Endothelial cell of umbilical vein (primary cell): ENCODE data around the gene SPACA6. TPM values are rescaled to one million over a fixed set of nuclear protein-coding genes. Genes with fewer than 3 reads are reported as not detected.

ENCODE experiments used
- BruUV-seq: library from RNA; stranded (reverse); fragments of 400-500 nt; replicated peaks from 2 replicates; lab custom pipeline; 2021; lab: Mats Ljungman, UMichigan
- CTCF ChIA-PET: fragments of 300-600, 350-600 bp; sonication (Branson Sonifier 250); formaldehyde crosslinking; loops from one replicate; lab custom pipeline; 2021; ENCODE audit warnings: antibody characterized with exemption, inconsistent platforms; lab: Charles Lee
- POLR2A ChIA-PET: fragments of 300-600, 350-600 bp; sonication (Branson Sonifier 250); formaldehyde crosslinking; loops from one replicate; lab custom pipeline; 2021; ENCODE audit warnings: antibody characterized with exemption, inconsistent platforms; lab: Charles Lee
- DNase-seq: peaks from one replicate; pipeline ENCODE4 v3.0.0-alpha.2; 2011; ENCODE audit warnings: low read depth, low spot score
- FAIRE-seq: peaks from 2 replicates; lab custom pipeline; 2011; peaks lifted over from hg19 to GRCh38; lab: Jason Lieb, UNC
- H2AFZ ChIP-seq: 2 replicates; pipeline ENCODE4 v1.6.0; 2012; ENCODE audit warnings: low read depth, low read length, control low read depth, inconsistent platforms
- H3K27ac ChIP-seq: 2 replicates; pipeline ENCODE4 v1.5.1; 2011; ENCODE audit warnings: low read depth, mild to moderate bottlenecking, control low read depth, low read length, moderate library complexity; ENCODE audit not compliant: insufficient read depth
- H3K27me3 ChIP-seq, 2 experiments: 2 replicates each; pipeline versions ENCODE4 v1.6.0 to v1.6.1; 2011; ENCODE audit warnings: low read length in 2 of 2, mixed read lengths in 1 of 2; ENCODE audit not compliant: control insufficient read depth in 2 of 2, insufficient read depth in 2 of 2
- H3K36me3 ChIP-seq, 2 experiments: 2 replicates in 1 of 2; 3 replicates in 1 of 2; pipeline ENCODE4 v1.5.1; 2011; ENCODE audit warnings: low read length in 2 of 2, mild to moderate bottlenecking in 1 of 2, moderate library complexity in 1 of 2; ENCODE audit not compliant: control insufficient read depth in 2 of 2, insufficient read depth in 2 of 2; ENCODE audit errors: extremely low read depth in 1 of 2
- H3K4me1 ChIP-seq: 3 replicates; pipeline ENCODE4 v1.5.1; 2011; ENCODE audit warnings: mild to moderate bottlenecking, low read length; ENCODE audit not compliant: control insufficient read depth, insufficient read depth; ENCODE audit errors: extremely low read depth
- H3K4me2 ChIP-seq: 2 replicates; pipeline ENCODE4 v1.6.1; 2011; ENCODE audit warnings: low read length, control low read depth, mixed read lengths; ENCODE audit not compliant: insufficient read depth
- H3K4me3 ChIP-seq, 3 experiments: fragments of 200-600 bp in 1 of 3; sonication (generic), shearing (Covaris generic) in 1 of 3; replicated peaks in 1 of 3; 2 replicates each; pipeline ENCODE4 v1.5.1; 2011 to 2016; ENCODE audit warnings: control low read depth in 3 of 3, low read length in 3 of 3, mild to moderate bottlenecking in 2 of 3, inconsistent platforms in 1 of 3, low read depth in 1 of 3, moderate library complexity in 1 of 3; ENCODE audit not compliant: insufficient read depth in 1 of 3
- H3K79me2 ChIP-seq: 2 replicates; pipeline ENCODE4 v1.6.0; 2012; ENCODE audit warnings: low read length, inconsistent platforms; ENCODE audit not compliant: control insufficient read depth, insufficient read depth
- H3K9ac ChIP-seq: replicated peaks from 2 replicates; pipeline ENCODE3; 2011; ENCODE audit warnings: low read length, control low read depth; ENCODE audit not compliant: insufficient read depth; ENCODE audit errors: extremely low read depth
- H3K9me1 ChIP-seq: replicated peaks from 3 replicates; pipeline ENCODE4 v1.6.0; 2011; ENCODE audit warnings: mild to moderate bottlenecking, low read length; ENCODE audit not compliant: control insufficient read depth, insufficient read depth; ENCODE audit errors: extremely low read depth
- H3K9me3 ChIP-seq: replicated peaks from 2 replicates; pipeline ENCODE4 v1.5.1; 2012; ENCODE audit warnings: low read length, inconsistent platforms; ENCODE audit not compliant: control insufficient read depth, insufficient read depth
- H4K20me1 ChIP-seq: replicated peaks from 2 replicates; pipeline ENCODE3; 2011; ENCODE audit warnings: mild to moderate bottlenecking, low read length; ENCODE audit not compliant: control insufficient read depth, insufficient read depth; ENCODE audit errors: extremely low read depth
- EZH2 ChIP-seq: IDR thresholded peaks from 2 replicates; pipeline ENCODE4 v1.6.1; 2012; ENCODE audit warnings: borderline replicate concordance, low read depth, mild to moderate bottlenecking, moderate library complexity, low read length, inconsistent platforms; ENCODE audit not compliant: severe bottlenecking
- FOS ChIP-seq: IDR thresholded peaks from 2 replicates; pipeline ENCODE4 v1.6.1; 2011; ENCODE audit warnings: mild to moderate bottlenecking, low read length, moderate library complexity, borderline replicate concordance; ENCODE audit not compliant: insufficient read depth
- GATA2 ChIP-seq: IDR thresholded peaks from 2 replicates; pipeline ENCODE4 v1.7.0; 2011; ENCODE audit warnings: low read depth, mild to moderate bottlenecking, moderate library complexity, mixed read lengths, low read length; ENCODE audit not compliant: insufficient read length, insufficient read depth
- JUN ChIP-seq: IDR thresholded peaks from 2 replicates; pipeline ENCODE4 v1.6.1; 2011; ENCODE audit warnings: borderline replicate concordance, low read depth; ENCODE audit not compliant: insufficient read length, insufficient read depth
- MYC ChIP-seq: IDR thresholded peaks from one replicate; pipeline ENCODE4 v1.6.1; 2011; ENCODE audit warnings: mild to moderate bottlenecking, low read depth, low read length
- POLR2A ChIP-seq: IDR thresholded peaks from 2 replicates; pipeline ENCODE4 v1.6.1; 2012; ENCODE audit warnings: low read depth, mild to moderate bottlenecking, control low read depth, low read length
- POLR2AphosphoS5 ChIP-seq: IDR thresholded peaks from 2 replicates; pipeline ENCODE4 v1.6.1; 2012; ENCODE audit warnings: low read depth, mild to moderate bottlenecking, control low read depth, low read length, moderate library complexity; ENCODE audit not compliant: insufficient read depth
- dilution Hi-C: fragments of 300-500 bp; cut with MboI; formaldehyde crosslinking; loops from one replicate; pipeline ENCODE4 v1.15.0; 2019; ENCODE audit warnings: low sequenced_read_pairs; ENCODE audit not compliant: extremely low pct_ligation_motif_present
- intact Hi-C: fragments of 100-400 bp; cut with micrococcal nuclease; formaldehyde crosslinking; loops from one replicate; pipeline ENCODE4 v1.10.0; 2022
- polyA plus RNA-seq, 4 experiments: library from polyadenylated mRNA; depleted of rRNA in 3 of 4; stranded (reverse) in 3 of 4; unstranded in 1 of 4; fragments of >200 nt; gene quantifications; 2 replicates each; pipeline versions ENCODE4 v1.2.1 to v1.2.3, GENCODE V29; 2011 to 2012; ENCODE audit warnings: missing spikeins in 1 of 4
- total RNA-seq: library from RNA; stranded (reverse); gene quantifications from 2 replicates; pipeline ENCODE4 v1.2.3, GENCODE V29; 2021
- TF ChIP-seq, protein P1 (sequence below): IDR thresholded peaks from 2 replicates; pipeline ENCODE4 v1.6.1; 2011; ENCODE audit not compliant: insufficient read depth, insufficient read length
- TF ChIP-seq, protein P2 (sequence below), 2 donors: IDR thresholded peaks; 1 replicate in 1 of 2; 2 replicates in 1 of 2; pipeline ENCODE4 v1.5.1; 2011; ENCODE audit warnings: low read length in 2 of 2, mild to moderate bottlenecking in 2 of 2, moderate library complexity in 2 of 2, control low read depth in 1 of 2, inconsistent platforms in 1 of 2, low read depth in 1 of 2; ENCODE audit not compliant: insufficient read depth in 1 of 2; ENCODE audit errors: extremely low read depth in 1 of 2

SPACA6 gene
- total and polyA plus RNA-seq, 2 donors (not counting 3 experiments of a cell fraction or from before 2014, with no cell fraction given) = 11.9 to 41.1 TPM

DNA sequence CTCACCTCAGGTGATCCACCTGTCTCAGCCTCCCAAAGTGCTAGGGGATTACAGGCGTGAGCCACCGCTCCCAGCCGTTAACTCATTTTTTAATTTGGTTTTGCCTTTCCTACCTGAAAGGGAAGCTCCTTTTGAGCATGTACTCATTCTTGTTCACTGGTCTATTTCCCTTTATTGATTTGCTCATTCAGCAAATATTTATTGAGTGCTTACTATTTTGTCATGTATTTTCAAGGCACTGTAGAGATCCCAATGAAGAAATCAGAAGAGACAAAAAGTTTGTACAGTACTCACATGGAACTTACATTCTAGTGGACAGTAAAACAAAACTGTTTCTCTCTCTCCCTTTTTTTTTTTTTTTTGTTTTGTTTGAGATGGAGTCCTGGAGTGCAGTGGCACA lies 13.8 kb downstream of the SPACA6 start:
- H3K27ac ChIP-seq = no peak overlapping the region
- H3K9me1 ChIP-seq = no peaks in the 10 kb centered on the region
- no TSS peak for BruUV-seq
- FAIRE-seq (no peak), DNase-seq (no peak)
- H3K4me2 ChIP-seq = no peak overlapping the region
- intact Hi-C loops = no loop called here
- H3K9me3 ChIP-seq = no peaks in the 10 kb centered on the region
- peaks cover 2% of the 10 kb centered on the region for H3K4me1 ChIP-seq
- no peaks in the 10 kb centered on the region for H4K20me1 ChIP-seq
- H3K4me3 ChIP-seq = no peak overlapping the region
- ChIA-PET POLR2A (interaction anchor here (0.7 kb wide), 1 partner anchor 18 kb away, joined by 7 read pairs; no protein-coding TSS in a partner anchor), CTCF (interaction anchor here (1.7 kb wide), 1 partner anchor 71 kb away, joined by 5 read pairs; no protein-coding TSS in a partner anchor)
- H2AFZ ChIP-seq = no peak overlapping the region
- dilution Hi-C loops = no loop called here
- TF ChIP-seq JUN (no peak), MYC (no peak), FOS (no peak), EZH2 (no peak), POLR2A (no peak), POLR2AphosphoS5 (no peak), GATA2 (no peak)
- TF ChIP-seq, protein P1, sequence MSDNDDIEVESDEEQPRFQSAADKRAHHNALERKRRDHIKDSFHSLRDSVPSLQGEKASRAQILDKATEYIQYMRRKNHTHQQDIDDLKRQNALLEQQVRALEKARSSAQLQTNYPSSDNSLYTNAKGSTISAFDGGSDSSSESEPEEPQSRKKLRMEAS = no peak
- TF ChIP-seq, protein P2, sequence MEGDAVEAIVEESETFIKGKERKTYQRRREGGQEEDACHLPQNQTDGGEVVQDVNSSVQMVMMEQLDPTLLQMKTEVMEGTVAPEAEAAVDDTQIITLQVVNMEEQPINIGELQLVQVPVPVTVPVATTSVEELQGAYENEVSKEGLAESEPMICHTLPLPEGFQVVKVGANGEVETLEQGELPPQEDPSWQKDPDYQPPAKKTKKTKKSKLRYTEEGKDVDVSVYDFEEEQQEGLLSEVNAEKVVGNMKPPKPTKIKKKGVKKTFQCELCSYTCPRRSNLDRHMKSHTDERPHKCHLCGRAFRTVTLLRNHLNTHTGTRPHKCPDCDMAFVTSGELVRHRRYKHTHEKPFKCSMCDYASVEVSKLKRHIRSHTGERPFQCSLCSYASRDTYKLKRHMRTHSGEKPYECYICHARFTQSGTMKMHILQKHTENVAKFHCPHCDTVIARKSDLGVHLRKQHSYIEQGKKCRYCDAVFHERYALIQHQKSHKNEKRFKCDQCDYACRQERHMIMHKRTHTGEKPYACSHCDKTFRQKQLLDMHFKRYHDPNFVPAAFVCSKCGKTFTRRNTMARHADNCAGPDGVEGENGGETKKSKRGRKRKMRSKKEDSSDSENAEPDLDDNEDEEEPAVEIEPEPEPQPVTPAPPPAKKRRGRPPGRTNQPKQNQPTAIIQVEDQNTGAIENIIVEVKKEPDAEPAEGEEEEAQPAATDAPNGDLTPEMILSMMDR (IDR thresholded peaks at IDR 0.05; ENCODE audit: extremely low read depth in 1 of 2, insufficient read depth in 1 of 2, low read depth in 1 of 2, low read length in 2 of 2) = no peak
- no peak overlapping the region for H3K9ac ChIP-seq
- peaks cover 11 to 16% of the 10 kb centered on the region in 2 experiments for H3K36me3 ChIP-seq
- no peaks in the 10 kb centered on the region for H3K79me2 ChIP-seq
- H3K27me3 ChIP-seq = no peaks in the 10 kb centered on the region
